HepG2 (cell line): ENCODE data around the gene STAT4. TPM values are rescaled to one million over a fixed set of nuclear protein-coding genes. Genes with fewer than 3 reads are reported as not detected.

ENCODE experiments used
- CHD2 ChIP-seq: IDR thresholded peaks from 2 replicates; pipeline ENCODE4 v1.6.1; 2011; ENCODE audit warnings: low read depth, low read length, improper control_type of control experiment
- ELF3 ChIP-seq: IDR thresholded peaks from 2 replicates; pipeline ENCODE4 v1.6.1; 2016; ENCODE audit warnings: missing genetic modification reagents, missing compliant biosample characterization
- HMG20B ChIP-seq: conservative IDR thresholded peaks from 2 replicates; pipeline ENCODE4 v1.6.1; 2016; ENCODE audit warnings: missing genetic modification reagents, missing compliant biosample characterization
- JUN ChIP-seq: sonication (generic); formaldehyde crosslinking; IDR thresholded peaks from 2 replicates; pipeline ENCODE4 v1.4.0; 2020; ENCODE audit warnings: mild to moderate bottlenecking, missing genetic modification reagents
- MAFK ChIP-seq, 2 experiments: IDR thresholded peaks in 1 of 2; conservative IDR thresholded peaks in 1 of 2; 2 replicates each; pipeline ENCODE4 v1.6.1; 2011; ENCODE audit warnings: improper control_type of control experiment in 2 of 2, low read length in 2 of 2
- MLLT10 ChIP-seq: sonication (generic); formaldehyde crosslinking; IDR thresholded peaks from 2 replicates; pipeline ENCODE4 v1.4.0; 2020; ENCODE audit warnings: missing genetic modification reagents
- MTA1 ChIP-seq: sonication (generic); formaldehyde crosslinking; IDR thresholded peaks from 2 replicates; pipeline ENCODE4 v1.4.0; 2020; ENCODE audit warnings: missing genetic modification reagents, mild to moderate bottlenecking, borderline replicate concordance
- MYC ChIP-seq: sonication (generic); formaldehyde crosslinking; IDR thresholded peaks from 2 replicates; pipeline ENCODE4 v1.9.0; 2021; ENCODE audit warnings: missing genetic modification reagents, borderline replicate concordance
- SALL1 ChIP-seq: sonication (generic); formaldehyde crosslinking; IDR thresholded peaks from 2 replicates; pipeline ENCODE4 v1.8.0; 2022; ENCODE audit warnings: mild to moderate bottlenecking, missing genetic modification reagents
- ZFY ChIP-seq: sonication (generic); formaldehyde crosslinking; IDR thresholded peaks from 2 replicates; pipeline ENCODE4 v1.4.0; 2020; ENCODE audit warnings: missing genetic modification reagents
- ZNF460 ChIP-seq: sonication (generic); formaldehyde crosslinking; IDR thresholded peaks from 2 replicates; pipeline ENCODE4 v1.5.1; 2020; ENCODE audit warnings: missing genetic modification reagents, mild to moderate bottlenecking, borderline replicate concordance
- ZNF772 ChIP-seq: sonication (generic); formaldehyde crosslinking; IDR thresholded peaks from 2 replicates; pipeline ENCODE4 v1.5.0; 2020; ENCODE audit warnings: mild to moderate bottlenecking, missing genetic modification reagents
- polyA plus RNA-seq, 8 experiments: library from polyadenylated mRNA; depleted of rRNA in 3 of 8; stranded (reverse) in 7 of 8; unstranded in 1 of 8; fragments of >200 nt; fragmentation: Illumina TruSeq in 4 of 8; extraction: Trizol in 4 of 8; gene quantifications; 2 replicates each; pipeline versions ENCODE4 v1.2.1 to v1.2.3, GENCODE V29; 2011 to 2016; ENCODE audit warnings: low read depth in 4 of 8, missing spikeins in 1 of 8, mixed read lengths in 1 of 8; ENCODE audit not compliant: insufficient read depth in 1 of 8
- total RNA-seq, 5 experiments: library from RNA; depleted of rRNA; stranded (reverse); fragments of >200 nt; fragmentation: Illumina TruSeq; extraction: Trizol; gene quantifications; 2 replicates each; pipeline ENCODE4 v1.2.3, GENCODE V29; 2016; ENCODE audit warnings: low read depth in 1 of 5
- TF ChIP-seq, protein P1 (sequence below): sonication (generic); formaldehyde crosslinking; IDR thresholded peaks from 2 replicates; pipeline ENCODE4 v1.4.0; 2020; ENCODE audit warnings: missing genetic modification reagents
- TF ChIP-seq, protein P2 (sequence below): sonication (generic); formaldehyde crosslinking; IDR thresholded peaks from 2 replicates; pipeline ENCODE4 v1.4.0; 2020; ENCODE audit warnings: missing genetic modification reagents
- TF ChIP-seq, protein P3 (sequence below): sonication (generic); formaldehyde crosslinking; IDR thresholded peaks from 2 replicates; pipeline ENCODE4 v1.5.1; 2020; ENCODE audit warnings: missing genetic modification reagents, mild to moderate bottlenecking, borderline replicate concordance

STAT4 gene
- total and polyA plus RNA-seq, 2 of the 13 experiments (the other 11 are each of a cell fraction or from before 2014, with no cell fraction given): 0.37 TPM; not detected in 1

DNA sequence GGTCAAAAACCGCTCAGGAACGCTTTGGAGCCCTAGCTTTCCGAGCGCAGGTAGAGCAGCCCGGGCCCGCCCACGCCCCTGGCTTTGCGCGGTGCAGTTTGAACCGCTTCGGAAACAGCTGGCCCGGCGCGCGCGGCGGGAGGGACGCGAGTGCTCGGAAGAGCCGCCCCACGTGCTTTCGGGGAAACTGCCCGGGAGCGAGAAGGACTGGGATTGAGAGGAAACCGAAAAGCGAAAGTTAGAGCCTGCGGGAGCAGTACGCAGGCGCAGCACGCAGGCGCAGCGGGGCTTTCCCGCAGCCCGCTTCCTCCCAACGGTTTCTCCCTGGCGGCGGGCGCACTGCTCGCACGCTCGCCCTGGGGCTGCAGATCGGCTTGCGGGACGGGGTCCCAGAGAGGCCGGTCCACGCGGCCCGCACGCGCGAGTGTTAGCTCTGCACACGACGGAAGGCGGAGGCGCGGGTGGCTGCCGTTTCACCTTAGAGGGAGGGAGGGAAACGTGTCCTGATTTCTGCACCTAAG is 130.5 kb downstream of the STAT4 start (continued):
- TF ChIP-seq, protein P1, sequence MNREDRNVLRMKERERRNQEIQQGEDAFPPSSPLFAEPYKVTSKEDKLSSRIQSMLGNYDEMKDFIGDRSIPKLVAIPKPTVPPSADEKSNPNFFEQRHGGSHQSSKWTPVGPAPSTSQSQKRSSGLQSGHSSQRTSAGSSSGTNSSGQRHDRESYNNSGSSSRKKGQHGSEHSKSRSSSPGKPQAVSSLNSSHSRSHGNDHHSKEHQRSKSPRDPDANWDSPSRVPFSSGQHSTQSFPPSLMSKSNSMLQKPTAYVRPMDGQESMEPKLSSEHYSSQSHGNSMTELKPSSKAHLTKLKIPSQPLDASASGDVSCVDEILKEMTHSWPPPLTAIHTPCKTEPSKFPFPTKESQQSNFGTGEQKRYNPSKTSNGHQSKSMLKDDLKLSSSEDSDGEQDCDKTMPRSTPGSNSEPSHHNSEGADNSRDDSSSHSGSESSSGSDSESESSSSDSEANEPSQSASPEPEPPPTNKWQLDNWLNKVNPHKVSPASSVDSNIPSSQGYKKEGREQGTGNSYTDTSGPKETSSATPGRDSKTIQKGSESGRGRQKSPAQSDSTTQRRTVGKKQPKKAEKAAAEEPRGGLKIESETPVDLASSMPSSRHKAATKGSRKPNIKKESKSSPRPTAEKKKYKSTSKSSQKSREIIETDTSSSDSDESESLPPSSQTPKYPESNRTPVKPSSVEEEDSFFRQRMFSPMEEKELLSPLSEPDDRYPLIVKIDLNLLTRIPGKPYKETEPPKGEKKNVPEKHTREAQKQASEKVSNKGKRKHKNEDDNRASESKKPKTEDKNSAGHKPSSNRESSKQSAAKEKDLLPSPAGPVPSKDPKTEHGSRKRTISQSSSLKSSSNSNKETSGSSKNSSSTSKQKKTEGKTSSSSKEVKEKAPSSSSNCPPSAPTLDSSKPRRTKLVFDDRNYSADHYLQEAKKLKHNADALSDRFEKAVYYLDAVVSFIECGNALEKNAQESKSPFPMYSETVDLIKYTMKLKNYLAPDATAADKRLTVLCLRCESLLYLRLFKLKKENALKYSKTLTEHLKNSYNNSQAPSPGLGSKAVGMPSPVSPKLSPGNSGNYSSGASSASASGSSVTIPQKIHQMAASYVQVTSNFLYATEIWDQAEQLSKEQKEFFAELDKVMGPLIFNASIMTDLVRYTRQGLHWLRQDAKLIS (CRISPR knock-in tag): peak; percentile 82; the same call in 1 of the 2 replicates
- TF ChIP-seq ZNF460 (CRISPR knock-in tag) (peak; percentile 84; the same call in 1 of the 2 replicates), MTA1 (CRISPR knock-in tag) (peak; percentile 82; the same call in 1 of the 2 replicates), CHD2 (peak; percentile 74; the same call in 1 of the 2 replicates), SALL1 (CRISPR knock-in tag) (peak; percentile 99), ZNF772 (CRISPR knock-in tag) (peak; percentile 100), MAFK (conservative IDR thresholded peaks at IDR 0.05 in 1 of 2, IDR thresholded peaks at IDR 0.05 in 1 of 2; ENCODE audit: low read length in 2 of 2) (0 out of 4 replicates have a peak, but pooled peaks of 1 of the 2 experiments have one; percentile 2), MYC (CRISPR knock-in tag) (peak; percentile 100), HMG20B (CRISPR knock-in tag) (peak; percentile 94), MLLT10 (CRISPR knock-in tag) (no peak), JUN (CRISPR knock-in tag) (peak; percentile 77), ELF3 (CRISPR knock-in tag) (peak; percentile 99), ZFY (peak; percentile 69; the same call in 1 of the 2 replicates)
- TF ChIP-seq, protein P2, sequence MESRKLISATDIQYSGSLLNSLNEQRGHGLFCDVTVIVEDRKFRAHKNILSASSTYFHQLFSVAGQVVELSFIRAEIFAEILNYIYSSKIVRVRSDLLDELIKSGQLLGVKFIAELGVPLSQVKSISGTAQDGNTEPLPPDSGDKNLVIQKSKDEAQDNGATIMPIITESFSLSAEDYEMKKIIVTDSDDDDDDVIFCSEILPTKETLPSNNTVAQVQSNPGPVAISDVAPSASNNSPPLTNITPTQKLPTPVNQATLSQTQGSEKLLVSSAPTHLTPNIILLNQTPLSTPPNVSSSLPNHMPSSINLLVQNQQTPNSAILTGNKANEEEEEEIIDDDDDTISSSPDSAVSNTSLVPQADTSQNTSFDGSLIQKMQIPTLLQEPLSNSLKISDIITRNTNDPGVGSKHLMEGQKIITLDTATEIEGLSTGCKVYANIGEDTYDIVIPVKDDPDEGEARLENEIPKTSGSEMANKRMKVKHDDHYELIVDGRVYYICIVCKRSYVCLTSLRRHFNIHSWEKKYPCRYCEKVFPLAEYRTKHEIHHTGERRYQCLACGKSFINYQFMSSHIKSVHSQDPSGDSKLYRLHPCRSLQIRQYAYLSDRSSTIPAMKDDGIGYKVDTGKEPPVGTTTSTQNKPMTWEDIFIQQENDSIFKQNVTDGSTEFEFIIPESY (CRISPR knock-in tag): peak; percentile 88
- TF ChIP-seq, protein P3, sequence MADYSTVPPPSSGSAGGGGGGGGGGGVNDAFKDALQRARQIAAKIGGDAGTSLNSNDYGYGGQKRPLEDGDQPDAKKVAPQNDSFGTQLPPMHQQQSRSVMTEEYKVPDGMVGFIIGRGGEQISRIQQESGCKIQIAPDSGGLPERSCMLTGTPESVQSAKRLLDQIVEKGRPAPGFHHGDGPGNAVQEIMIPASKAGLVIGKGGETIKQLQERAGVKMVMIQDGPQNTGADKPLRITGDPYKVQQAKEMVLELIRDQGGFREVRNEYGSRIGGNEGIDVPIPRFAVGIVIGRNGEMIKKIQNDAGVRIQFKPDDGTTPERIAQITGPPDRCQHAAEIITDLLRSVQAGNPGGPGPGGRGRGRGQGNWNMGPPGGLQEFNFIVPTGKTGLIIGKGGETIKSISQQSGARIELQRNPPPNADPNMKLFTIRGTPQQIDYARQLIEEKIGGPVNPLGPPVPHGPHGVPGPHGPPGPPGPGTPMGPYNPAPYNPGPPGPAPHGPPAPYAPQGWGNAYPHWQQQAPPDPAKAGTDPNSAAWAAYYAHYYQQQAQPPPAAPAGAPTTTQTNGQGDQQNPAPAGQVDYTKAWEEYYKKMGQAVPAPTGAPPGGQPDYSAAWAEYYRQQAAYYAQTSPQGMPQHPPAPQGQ (CRISPR knock-in tag): peak; percentile 81; the same call in 1 of the 2 replicates
